ENCODE data around the gene KLHL36.

Gene KLHL36

DNA sequence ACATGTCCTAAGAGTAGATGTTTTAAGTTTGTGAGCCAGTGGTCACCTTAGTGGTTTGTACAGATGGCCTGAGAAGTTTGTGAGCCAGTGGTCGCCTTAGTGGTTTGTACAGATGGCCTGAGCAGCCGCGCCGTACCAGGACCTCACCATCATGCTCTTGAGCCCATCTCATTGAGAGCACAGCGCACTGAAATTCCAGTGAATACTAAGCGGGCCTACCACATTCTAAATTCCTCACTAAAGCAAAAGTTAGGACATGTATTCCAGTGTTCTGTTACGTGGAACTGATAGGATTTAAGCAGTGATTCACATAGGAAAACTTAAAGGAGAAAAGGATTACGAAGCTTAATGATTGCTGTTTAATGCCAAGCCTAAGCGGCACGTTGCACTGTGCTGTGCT, 55.4 kb downstream of the KLHL36 start:
- TF ChIP-seq, protein P1, sequence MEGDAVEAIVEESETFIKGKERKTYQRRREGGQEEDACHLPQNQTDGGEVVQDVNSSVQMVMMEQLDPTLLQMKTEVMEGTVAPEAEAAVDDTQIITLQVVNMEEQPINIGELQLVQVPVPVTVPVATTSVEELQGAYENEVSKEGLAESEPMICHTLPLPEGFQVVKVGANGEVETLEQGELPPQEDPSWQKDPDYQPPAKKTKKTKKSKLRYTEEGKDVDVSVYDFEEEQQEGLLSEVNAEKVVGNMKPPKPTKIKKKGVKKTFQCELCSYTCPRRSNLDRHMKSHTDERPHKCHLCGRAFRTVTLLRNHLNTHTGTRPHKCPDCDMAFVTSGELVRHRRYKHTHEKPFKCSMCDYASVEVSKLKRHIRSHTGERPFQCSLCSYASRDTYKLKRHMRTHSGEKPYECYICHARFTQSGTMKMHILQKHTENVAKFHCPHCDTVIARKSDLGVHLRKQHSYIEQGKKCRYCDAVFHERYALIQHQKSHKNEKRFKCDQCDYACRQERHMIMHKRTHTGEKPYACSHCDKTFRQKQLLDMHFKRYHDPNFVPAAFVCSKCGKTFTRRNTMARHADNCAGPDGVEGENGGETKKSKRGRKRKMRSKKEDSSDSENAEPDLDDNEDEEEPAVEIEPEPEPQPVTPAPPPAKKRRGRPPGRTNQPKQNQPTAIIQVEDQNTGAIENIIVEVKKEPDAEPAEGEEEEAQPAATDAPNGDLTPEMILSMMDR (IDR thresholded peaks at IDR 0.05; ENCODE audit: insufficient read depth, low read depth, low read length, missing control alignments), result no peak
- no peak overlapping the region for H3K4me3 ChIP-seq (ENCODE audit: low read depth, low read length)
- DNase-seq (ENCODE audit: low read depth), result no peak

DNA sequence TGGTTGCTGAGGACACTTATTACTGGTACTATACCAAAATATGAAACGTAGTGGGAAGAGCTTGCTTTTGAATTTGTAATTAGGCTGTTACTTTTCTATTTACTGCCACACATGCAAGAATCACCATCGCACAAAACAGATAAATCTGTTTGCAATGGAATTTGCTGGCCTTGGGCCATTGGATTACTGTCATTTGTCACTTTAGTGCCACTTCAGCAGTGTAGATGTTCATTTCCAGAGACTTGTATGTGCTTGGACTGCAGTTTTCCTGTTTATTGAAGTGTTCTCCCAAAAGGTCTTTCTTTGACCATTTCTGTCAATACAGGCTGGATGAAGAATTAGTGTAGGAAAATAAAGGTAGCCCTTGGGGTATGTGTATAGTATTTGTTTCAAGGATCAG, 55.9 kb downstream of the KLHL36 start:
- TF ChIP-seq, protein P1 (IDR thresholded peaks at IDR 0.05; ENCODE audit: insufficient read depth, low read depth, low read length, missing control alignments), result no peak
- DNase-seq (ENCODE audit: low read depth), result no peak

DNA sequence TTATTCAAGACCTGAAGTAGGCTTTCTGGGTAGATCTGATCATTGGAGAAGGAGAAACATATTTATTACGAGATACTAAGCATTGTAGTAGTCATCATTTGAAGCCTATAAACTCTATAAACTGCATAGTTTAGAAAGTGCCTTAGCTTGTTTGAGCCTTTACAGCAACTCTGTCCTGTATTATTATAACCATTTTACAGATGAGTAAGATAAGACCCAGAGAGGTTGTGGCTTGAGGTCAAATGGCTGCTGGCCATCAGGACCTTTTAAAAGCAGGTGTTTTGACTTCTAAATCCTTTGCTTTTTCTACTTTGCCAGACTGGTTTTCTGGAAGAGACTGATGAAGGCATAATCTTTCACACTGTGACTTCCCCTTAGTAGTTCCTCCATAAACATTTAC, 58.5 kb downstream of the KLHL36 start:
- TF ChIP-seq, protein P1 (IDR thresholded peaks at IDR 0.05; ENCODE audit: insufficient read depth, low read depth, low read length, missing control alignments), result no peak
- DNase-seq (ENCODE audit: low read depth), result no peak
- no peak overlapping the region for H3K4me3 ChIP-seq (ENCODE audit: low read depth, low read length)

More for the DNA sequence above, 55.9 kb downstream of the KLHL36 start:
- no peak overlapping the region for H3K4me3 ChIP-seq (ENCODE audit: low read depth, low read length)

DNA sequence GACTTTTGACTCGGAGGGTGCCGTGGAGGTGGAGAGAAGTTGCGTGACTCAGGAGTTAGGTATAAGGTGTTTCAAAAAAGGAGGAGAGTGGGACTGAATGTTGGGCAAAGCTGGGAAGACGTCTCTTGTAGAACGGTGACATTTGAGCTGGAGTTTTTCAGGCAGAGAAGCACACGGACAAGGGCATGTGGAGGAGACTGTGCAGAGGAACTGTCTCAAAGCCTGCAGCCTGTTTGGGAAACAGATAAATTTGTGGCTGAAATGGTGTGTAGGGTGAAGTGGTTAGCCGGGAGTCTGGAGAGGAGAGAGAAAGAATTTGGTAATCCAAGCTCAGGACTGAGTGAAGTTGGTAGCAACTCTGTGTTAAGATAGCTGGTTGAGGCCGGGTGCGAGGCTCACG, 61.3 kb downstream of the KLHL36 start:
- TF ChIP-seq, protein P1 (IDR thresholded peaks at IDR 0.05; ENCODE audit: insufficient read depth, low read depth, low read length, missing control alignments), result no peak
- DNase-seq (ENCODE audit: low read depth), result no peak
- no peak overlapping the region for H3K4me3 ChIP-seq (ENCODE audit: low read depth, low read length)

DNA sequence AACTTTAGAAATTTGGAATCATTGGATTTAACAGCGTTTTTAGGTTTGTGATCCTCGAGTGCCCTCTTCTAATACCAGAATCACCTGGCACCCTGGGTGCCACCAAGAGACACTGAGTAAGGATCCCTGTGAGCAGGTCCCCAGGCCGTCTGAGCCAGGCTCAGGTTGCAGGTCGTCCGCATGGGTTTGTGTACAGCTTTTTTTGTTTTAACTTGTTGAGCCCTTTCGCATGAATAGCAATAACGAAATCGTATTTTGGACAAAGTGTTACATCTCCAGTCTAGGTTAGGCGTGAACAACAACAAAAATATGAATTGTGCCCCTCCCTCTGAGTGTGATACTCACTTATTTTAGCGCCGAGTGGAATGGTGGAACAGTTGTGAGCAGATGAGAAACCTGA, 62.4 kb downstream of the KLHL36 start:
- H3K4me3 ChIP-seq (ENCODE audit: low read depth, low read length), result no peak overlapping the region
- TF ChIP-seq, protein P1 (IDR thresholded peaks at IDR 0.05; ENCODE audit: insufficient read depth, low read depth, low read length, missing control alignments), result no peak
- DNase-seq (ENCODE audit: low read depth), result no peak
